H1 (cell line): ENCODE measurements around the gene MEP1A. TPM values are rescaled to one million over a fixed set of nuclear protein-coding genes. Genes with fewer than 3 reads are reported as not detected.

Experiments
- CTCF ChIA-PET: fragments of 300-600 bp; sonication (Branson Sonifier 250); formaldehyde crosslinking; loops from one replicate; lab custom pipeline; 2021; ENCODE audit not compliant: partially characterized antibody; lab: Charles Lee
- POLR2A ChIA-PET: fragments of 300-600 bp; sonication (Branson Sonifier 250); formaldehyde crosslinking; loops from one replicate; lab custom pipeline; 2021; ENCODE audit warnings: inconsistent platforms; ENCODE audit not compliant: partially characterized antibody; lab: Charles Lee
- DNase-seq, 2 experiments: peaks; one replicate each; pipeline versions ENCODE4 v3.0.0 to v3.0.0-alpha.2; 2010 to 2022; ENCODE audit warnings: low spot score in 2 of 2, low read depth in 1 of 2, mixed read lengths in 1 of 2
- FAIRE-seq: peaks from 2 replicates; lab custom pipeline; 2011; peaks lifted over from hg19 to GRCh38; lab: Jason Lieb, UNC
- H2AFZ ChIP-seq: 2 replicates; pipeline ENCODE4 v1.8.1; 2012; ENCODE audit warnings: low read length, inconsistent platforms
- H2AK5ac ChIP-seq: 2 replicates; pipeline ENCODE4 v1.6.1; 2013; ENCODE audit warnings: low read depth, low read length
- H2BK120ac ChIP-seq: replicated peaks from 2 replicates; pipeline ENCODE3; 2013; ENCODE audit warnings: low read depth, low read length, inconsistent platforms
- H2BK12ac ChIP-seq: 2 replicates; pipeline ENCODE4 v1.6.1; 2013; ENCODE audit warnings: low read depth, low read length
- H2BK15ac ChIP-seq: 2 replicates; pipeline ENCODE4 v1.6.1; 2013; ENCODE audit warnings: low read length
- H2BK20ac ChIP-seq: 2 replicates; pipeline ENCODE4 v1.6.1; 2013; ENCODE audit warnings: low read length
- H2BK5ac ChIP-seq: 2 replicates; pipeline ENCODE4 v1.6.1; 2013; ENCODE audit warnings: low read depth, low read length
- H3K14ac ChIP-seq: 2 replicates; pipeline ENCODE4 v1.6.1; 2013; ENCODE audit warnings: inconsistent platforms; ENCODE audit not compliant: insufficient read length
- H3K18ac ChIP-seq: 2 replicates; pipeline ENCODE4 v1.6.1; 2013; ENCODE audit warnings: low read length; ENCODE audit errors: extremely low read depth
- H3K23ac ChIP-seq: 2 replicates; pipeline ENCODE4 v1.6.1; 2013; ENCODE audit warnings: inconsistent platforms; ENCODE audit not compliant: insufficient read length
- H3K23me2 ChIP-seq: 2 replicates; pipeline ENCODE4 v1.6.1; 2013; ENCODE audit warnings: low read depth, low read length
- H3K27ac ChIP-seq: 2 replicates; pipeline ENCODE4 v1.6.1; 2011; ENCODE audit warnings: low read depth, low read length, inconsistent platforms
- H3K27me3 ChIP-seq, 4 experiments: replicated peaks in 1 of 4; 1 replicate in 1 of 4; 2 replicates in 3 of 4; pipeline versions ENCODE4 v1.6.1 to v1.8.1; 2011 to 2013; ENCODE audit warnings: low read length in 3 of 4, mild to moderate bottlenecking in 3 of 4, inconsistent platforms in 2 of 4, mixed read lengths in 2 of 4, moderate library complexity in 1 of 4; ENCODE audit not compliant: control insufficient read depth in 3 of 4, insufficient read depth in 3 of 4; ENCODE audit errors: extremely low read depth in 1 of 4
- H3K36me3 ChIP-seq, 4 experiments: 2 replicates each; pipeline versions ENCODE4 v1.6.1 to v1.8.1; 2011 to 2013; ENCODE audit warnings: mild to moderate bottlenecking in 4 of 4, low read length in 3 of 4, moderate library complexity in 2 of 4, control low read depth in 1 of 4, inconsistent platforms in 1 of 4; ENCODE audit not compliant: insufficient read depth in 4 of 4, control insufficient read depth in 2 of 4
- H3K4ac ChIP-seq: replicated peaks from 2 replicates; pipeline ENCODE3; 2013; ENCODE audit warnings: low read length, low read depth, mixed read lengths, inconsistent platforms; ENCODE audit not compliant: insufficient read length
- H3K4me1 ChIP-seq, 4 experiments: replicated peaks in 1 of 4; 1 replicate in 1 of 4; 2 replicates in 3 of 4; pipeline versions ENCODE4 v1.6.1 to v1.8.1; 2011 to 2013; ENCODE audit warnings: low read length in 3 of 4, inconsistent platforms in 2 of 4, mixed read lengths in 1 of 4; ENCODE audit not compliant: insufficient read depth in 4 of 4, control insufficient read depth in 3 of 4
- H3K4me2 ChIP-seq, 2 experiments: 2 replicates each; pipeline versions ENCODE4 v1.6.1 to v1.8.1; 2011 to 2013; ENCODE audit warnings: low read depth in 2 of 2, low read length in 2 of 2, control low read depth in 1 of 2, inconsistent platforms in 1 of 2, mild to moderate bottlenecking in 1 of 2; ENCODE audit not compliant: insufficient read depth in 1 of 2
- H3K4me3 ChIP-seq, 4 experiments: fragments of 200-600, 300-600 bp in 1 of 4; sonication (generic), shearing (Covaris generic), sonication (Bioruptor Twin) in 1 of 4; 2 replicates each; pipeline versions ENCODE4 v1.5.1 to v1.8.1; 2011 to 2016; ENCODE audit warnings: low read length in 4 of 4, low read depth in 3 of 4, control low read depth in 2 of 4, inconsistent platforms in 2 of 4, mild to moderate bottlenecking in 2 of 4, mixed read lengths in 1 of 4, moderate library complexity in 1 of 4; ENCODE audit not compliant: insufficient read depth in 2 of 4; ENCODE audit errors: extremely low read depth in 1 of 4
- H3K56ac ChIP-seq: replicated peaks from 2 replicates; pipeline ENCODE3; 2013; ENCODE audit warnings: low read depth, mild to moderate bottlenecking, mixed read lengths, low read length, inconsistent platforms; ENCODE audit not compliant: insufficient read length
- H3K79me1 ChIP-seq: 2 replicates; pipeline ENCODE4 v1.6.1; 2013; ENCODE audit warnings: low read depth, low read length, control low read depth
- H3K79me2 ChIP-seq, 2 experiments: 2 replicates each; pipeline versions ENCODE4 v1.6.1 to v1.8.1; 2012 to 2013; ENCODE audit warnings: low read length in 2 of 2, mild to moderate bottlenecking in 2 of 2, inconsistent platforms in 1 of 2; ENCODE audit not compliant: insufficient read depth in 2 of 2, control insufficient read depth in 1 of 2
- H3K9ac ChIP-seq, 4 experiments: replicated peaks in 1 of 4; 1 replicate in 1 of 4; 2 replicates in 3 of 4; pipeline versions ENCODE4 v1.6.1 to v1.8.1; 2011 to 2013; ENCODE audit warnings: low read depth in 3 of 4, low read length in 3 of 4, control low read depth in 2 of 4, mild to moderate bottlenecking in 2 of 4, moderate library complexity in 2 of 4, inconsistent platforms in 1 of 4; ENCODE audit errors: extremely low read depth in 1 of 4
- H3K9me3 ChIP-seq, 2 experiments: 2 replicates each; pipeline versions ENCODE4 v1.6.1 to v1.8.1; 2012 to 2013; ENCODE audit warnings: mild to moderate bottlenecking in 2 of 2, moderate library complexity in 2 of 2, control low read depth in 1 of 2, inconsistent platforms in 1 of 2, low read depth in 1 of 2, low read length in 1 of 2, mixed read lengths in 1 of 2; ENCODE audit not compliant: insufficient read depth in 2 of 2
- H4K20me1 ChIP-seq, 2 experiments: replicated peaks in 1 of 2; 2 replicates each; pipeline versions ENCODE3 to v1.8.1; 2011 to 2013; ENCODE audit warnings: inconsistent platforms in 2 of 2, low read length in 2 of 2, mild to moderate bottlenecking in 1 of 2; ENCODE audit not compliant: insufficient read depth in 2 of 2, control insufficient read depth in 1 of 2
- H4K5ac ChIP-seq: 2 replicates; pipeline ENCODE4 v1.6.1; 2013; ENCODE audit warnings: low read length, low read depth, mixed read lengths, inconsistent platforms; ENCODE audit not compliant: insufficient read length
- H4K8ac ChIP-seq: 2 replicates; pipeline ENCODE4 v1.8.0; 2013; ENCODE audit warnings: mild to moderate bottlenecking, moderate library complexity, low read length, inconsistent platforms; ENCODE audit not compliant: insufficient read depth; ENCODE audit errors: extremely low read depth
- H4K91ac ChIP-seq: replicated peaks from 2 replicates; pipeline ENCODE3; 2013; ENCODE audit warnings: low read length, mixed read lengths, inconsistent platforms; ENCODE audit not compliant: insufficient read length
- ATF2 ChIP-seq: IDR thresholded peaks from 2 replicates; pipeline ENCODE4 v1.6.1; 2012; ENCODE audit warnings: low read length, inconsistent platforms
- BCL11A ChIP-seq, 2 experiments: IDR thresholded peaks; one replicate each; pipeline ENCODE4 v1.6.1; 2011; ENCODE audit warnings: low read depth in 2 of 2, low read length in 2 of 2, mild to moderate bottlenecking in 2 of 2
- CHD2 ChIP-seq: IDR thresholded peaks from 2 replicates; pipeline ENCODE4 v1.6.1; 2012; ENCODE audit warnings: low read length, improper control_type of control experiment
- CTBP2 ChIP-seq: IDR thresholded peaks from 2 replicates; pipeline ENCODE4 v1.7.0; 2011; ENCODE audit warnings: borderline replicate concordance, mild to moderate bottlenecking, moderate library complexity, mixed read lengths, low read length; ENCODE audit not compliant: insufficient read depth, insufficient read length
- GTF2F1 ChIP-seq: IDR thresholded peaks from 2 replicates; pipeline ENCODE4 v1.6.1; 2012; ENCODE audit warnings: low read depth, low read length, improper control_type of control experiment, borderline replicate concordance
- KDM1A ChIP-seq: fragments of 200-600, 300-600 bp; sonication (generic); IDR thresholded peaks from 2 replicates; pipeline ENCODE4 v1.7.1; 2016; ENCODE audit warnings: mild to moderate bottlenecking, low read length, borderline replicate concordance
- MAFK ChIP-seq: IDR thresholded peaks from 2 replicates; pipeline ENCODE4 v1.6.1; 2012; ENCODE audit warnings: low read depth, mild to moderate bottlenecking, improper control_type of control experiment, low read length
- NANOG ChIP-seq: IDR thresholded peaks from 2 replicates; pipeline ENCODE4 v1.6.1; 2011; ENCODE audit warnings: low read length, low read depth, mild to moderate bottlenecking, inconsistent platforms; ENCODE audit not compliant: insufficient read depth, poor library complexity, severe bottlenecking
- POLR2A ChIP-seq, 2 experiments: IDR thresholded peaks; 1 replicate in 1 of 2; 2 replicates in 1 of 2; pipeline ENCODE4 v1.6.1; 2011; ENCODE audit warnings: low read depth in 2 of 2, low read length in 2 of 2, mild to moderate bottlenecking in 2 of 2; ENCODE audit errors: control extremely low read depth in 1 of 2
- RAD21 ChIP-seq, 2 experiments: IDR thresholded peaks in 1 of 2; conservative IDR thresholded peaks in 1 of 2; 2 replicates each; pipeline ENCODE4 v1.6.1; 2011; ENCODE audit warnings: low read depth in 2 of 2, low read length in 2 of 2, improper control_type of control experiment in 1 of 2, inconsistent platforms in 1 of 2, mild to moderate bottlenecking in 1 of 2, moderate library complexity in 1 of 2
- SIRT6 ChIP-seq: IDR thresholded peaks from one replicate; pipeline ENCODE4 v1.7.1; 2012; ENCODE audit warnings: low read length, inconsistent platforms
- SP4 ChIP-seq: IDR thresholded peaks from 2 replicates; pipeline ENCODE4 v1.6.1; 2012; ENCODE audit warnings: low read length, inconsistent platforms
- TAF1 ChIP-seq: IDR thresholded peaks from 2 replicates; pipeline ENCODE4 v1.6.1; 2011; ENCODE audit warnings: mild to moderate bottlenecking, low read depth, low read length
- WGBS, 2 experiments: shearing (Covaris generic) in 1 of 2; methylation state at CpG; one replicate each; pipeline versions ENCODE4 v1.1.6 to v1.1.7; 2013 to 2015; ENCODE audit warnings: low lambda C conversion rate in 2 of 2, mixed read lengths in 2 of 2, inconsistent platforms in 1 of 2, low coverage in 1 of 2, missing lambda C conversion rate in 1 of 2; ENCODE audit not compliant: insufficient replicate concordance in 2 of 2, insufficient coverage in 1 of 2, insufficient read length in 1 of 2; ENCODE audit errors: extremely low coverage in 1 of 2, missing lambda C conversion rate in 1 of 2; 5-methylcytosine and 5-hydroxymethylcytosine counted together
- polyA plus RNA-seq, 7 experiments: library from polyadenylated mRNA; depleted of rRNA in 3 of 7; stranded (reverse) in 5 of 7; unstranded in 2 of 7; fragments of >200 nt in 5 of 7; fragments of 200-250 nt in 2 of 7; gene quantifications; 1 replicate in 5 of 7; 2 replicates in 1 of 7; 4 replicates in 1 of 7; pipeline versions ENCODE4 v1.2.1 to v1.2.3, GENCODE V29; 2011 to 2013; ENCODE audit warnings: missing spikeins in 2 of 7, mixed read lengths in 2 of 7
- total RNA-seq: library from RNA; stranded (reverse); fragmentation: NEBNext Ultra II Directional; extraction: Animal tissue kit (Norgen Biotek cat#: 25700); gene quantifications from 2 replicates; pipeline ENCODE4 v1.2.1, GENCODE V29; 2021

The MEP1A gene
- total and polyA plus RNA-seq, 2 of the 8 experiments (the other 6 are each of a cell fraction or from before 2014, with no cell fraction given): 0.03 TPM; not detected in 1

DNA sequence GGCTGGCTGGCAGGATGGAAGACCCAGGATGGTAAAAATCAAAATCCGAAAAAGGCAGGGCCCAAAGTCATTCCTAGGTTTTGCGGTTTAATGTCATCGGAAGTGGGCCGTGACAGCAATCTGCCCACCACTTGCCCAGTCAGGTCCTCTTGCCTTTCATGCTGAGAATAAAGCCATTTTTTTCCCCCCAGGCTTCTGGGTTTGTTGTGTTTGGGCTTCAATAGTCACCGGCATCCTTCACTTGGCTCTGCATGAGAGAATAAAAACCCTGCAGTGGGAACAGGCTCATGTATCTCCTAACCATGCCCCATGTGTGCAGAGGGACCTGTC lies 56.1 kb downstream of the MEP1A start:
- no peaks in the 10 kb centered on the region for H4K20me1 ChIP-seq
- no peak overlapping the region for H3K9ac ChIP-seq
- H2BK5ac ChIP-seq: no peak overlapping the region
- H3K4ac ChIP-seq: no peak overlapping the region
- no peak overlapping the region for H2BK12ac ChIP-seq
- 97% methylated on average over 5 of the region's 5 CpGs; no CpG with 5 or more reads in 1 of the 2 experiments for WGBS, 2 experiments
- H2BK20ac ChIP-seq: no peak overlapping the region
- no peak overlapping the region for H4K5ac ChIP-seq
- H2BK120ac ChIP-seq: no peak overlapping the region
- H4K8ac ChIP-seq: no peak overlapping the region; the same call in 1 of the 2 replicates
- DNase-seq: no peak
- POLR2A ChIA-PET: no interaction called here
- no peak for FAIRE-seq
- H3K27ac ChIP-seq: no peak overlapping the region
- no peak overlapping the region for H3K14ac ChIP-seq
- no peak overlapping the region for H2BK15ac ChIP-seq
- no peak overlapping the region for H3K56ac ChIP-seq
- H3K27me3 ChIP-seq: peaks cover 0 to 3% (median 0%) of the 10 kb centered on the region in 4 experiments; a peak in 1 of 7 replicates
- no peaks in the 10 kb centered on the region for H3K79me1 ChIP-seq
- no peaks in the 10 kb centered on the region for H3K36me3 ChIP-seq
- no peaks in the 10 kb centered on the region for H3K9me3 ChIP-seq
- H2AK5ac ChIP-seq: no peak overlapping the region
- no peak overlapping the region for H3K23ac ChIP-seq
- CTCF ChIA-PET: interaction anchor here (0.6 to 2.1 kb wide), 28 partner anchors 11 to 382 kb away, joined by 3 to 17 read pairs (median 4); partner anchors contain the start of genes ADGRF1 and ADGRF5
- H3K23me2 ChIP-seq: peaks cover 3% of the 10 kb centered on the region; the same call in 1 of the 2 replicates
- no peaks in the 10 kb centered on the region for H3K4me1 ChIP-seq
- H4K91ac ChIP-seq: no peak overlapping the region
- no peak overlapping the region for H3K4me3 ChIP-seq
- H3K18ac ChIP-seq: no peak overlapping the region
- H3K4me2 ChIP-seq: no peak overlapping the region
- H2AFZ ChIP-seq: no peak overlapping the region
- H3K79me2 ChIP-seq: no peaks in the 10 kb centered on the region
- no peak for TF ChIP-seq CHD2
- TF ChIP-seq CTBP2: no peak
- TF ChIP-seq SIRT6: no peak
- TF ChIP-seq GTF2F1: no peak
- no peak for TF ChIP-seq TAF1
- TF ChIP-seq ATF2: no peak
- TF ChIP-seq POLR2A (IDR thresholded peaks at IDR 0.05; ENCODE audit: control extremely low read depth in 1 of 2, low read depth in 2 of 2, low read length in 2 of 2): no peak
- TF ChIP-seq KDM1A: no peak
- no peak for TF ChIP-seq SP4
- TF ChIP-seq NANOG: no peak
- no peak for TF ChIP-seq RAD21 (IDR thresholded peaks at IDR 0.05 in 1 of 2, conservative IDR thresholded peaks at IDR 0.05 in 1 of 2; ENCODE audit: low read depth in 2 of 2, low read length in 2 of 2)
- TF ChIP-seq MAFK: no peak
- TF ChIP-seq BCL11A (IDR thresholded peaks at IDR 0.05; ENCODE audit: low read depth in 2 of 2, low read length in 2 of 2): no peak
